ENCODE results near the gene ARAP3.

GRCh38 chr5:141615991-141616720 lies 65.9 kb downstream of the ARAP3 start:
- TF ChIP-seq POLR2A (IDR thresholded peaks at IDR 0.05): no peak
- no peak for TF ChIP-seq CTCF (IDR thresholded peaks at IDR 0.05)

Data from body of pancreas (tissue), 4 donors.